K562 (cell line): ENCODE results near the gene ZSCAN26. TPM values are rescaled to one million over a fixed set of nuclear protein-coding genes. Genes with fewer than 3 reads are reported as not detected.

Experiments
- ATF2 ChIP-seq: sonication (generic); formaldehyde crosslinking; IDR thresholded peaks from 2 replicates; pipeline ENCODE4 v1.8.1; 2022; ENCODE audit warnings: missing genetic modification reagents
- C11orf30 ChIP-seq: fragments of 450-650 bp; IDR thresholded peaks from 2 replicates; pipeline ENCODE4 v1.6.1; 2016; ENCODE audit warnings: low read depth, mild to moderate bottlenecking
- CBFA2T3 ChIP-seq: fragments of 450-650 bp; IDR thresholded peaks from 2 replicates; pipeline ENCODE4 v1.6.1; 2017
- CCNT2 ChIP-seq: IDR thresholded peaks from 2 replicates; pipeline ENCODE4 v1.6.1; 2011; ENCODE audit warnings: borderline replicate concordance, low read depth, mild to moderate bottlenecking, moderate library complexity, mixed read lengths, low read length; ENCODE audit not compliant: insufficient read length; ENCODE audit errors: extremely low read depth
- CHD1 ChIP-seq: fragments of 200-600 bp; sonication (generic); IDR thresholded peaks from one replicate; pipeline ENCODE4 v1.6.1; 2012; ENCODE audit warnings: mild to moderate bottlenecking, moderate library complexity, low read length, inconsistent platforms
- DNMT1 ChIP-seq: fragments of 450-650 bp; IDR thresholded peaks from 2 replicates; pipeline ENCODE4 v1.6.1; 2016; ENCODE audit warnings: antibody characterized with exemption, mild to moderate bottlenecking
- DPF2 ChIP-seq: fragments of 450-650 bp; IDR thresholded peaks from 2 replicates; pipeline ENCODE4 v1.6.1; 2016
- GATAD2A ChIP-seq: fragments of 450-650 bp; IDR thresholded peaks from 2 replicates; pipeline ENCODE4 v1.6.1; 2017
- HDAC1 ChIP-seq, 2 experiments: fragments of 450-650 bp; IDR thresholded peaks; 2 replicates each; pipeline ENCODE4 v1.6.1; 2016 to 2017; ENCODE audit warnings: inconsistent platforms in 1 of 2, mild to moderate bottlenecking in 1 of 2, moderate library complexity in 1 of 2
- HMG20B ChIP-seq: fragments of 250-450 bp; sonication (Bioruptor Pico); IDR thresholded peaks from 2 replicates; pipeline ENCODE4 v1.5.0; 2021; ENCODE audit warnings: mild to moderate bottlenecking
- JUNB ChIP-seq: fragments of 450-650 bp; formaldehyde crosslinking; conservative IDR thresholded peaks from 2 replicates; pipeline ENCODE4 v1.4.0; 2020; ENCODE audit warnings: mild to moderate bottlenecking
- KDM4B ChIP-seq, 2 experiments: fragments of 450-650 bp in 1 of 2; sonication (generic) in 1 of 2; IDR thresholded peaks; 2 replicates each; pipeline ENCODE4 v1.6.1; 2016 to 2017; ENCODE audit warnings: borderline replicate concordance in 2 of 2, antibody characterized with exemption in 1 of 2, low read depth in 1 of 2, mild to moderate bottlenecking in 1 of 2
- LEF1 ChIP-seq: fragments of 450-650 bp; IDR thresholded peaks from 2 replicates; pipeline ENCODE4 v1.6.1; 2016; ENCODE audit warnings: mild to moderate bottlenecking
- NCOR1 ChIP-seq: fragments of 450-650 bp; IDR thresholded peaks from 2 replicates; pipeline ENCODE4 v1.6.1; 2016; ENCODE audit warnings: mild to moderate bottlenecking, moderate library complexity
- PKNOX1 ChIP-seq: fragments of 450-650 bp; IDR thresholded peaks from 2 replicates; pipeline ENCODE4 v1.6.1; 2016
- SMC3 ChIP-seq: conservative IDR thresholded peaks from 2 replicates; pipeline ENCODE4 v1.6.1; 2011; ENCODE audit warnings: low read depth, low read length, improper control_type of control experiment; ENCODE audit not compliant: insufficient read depth
- STAT5A ChIP-seq: IDR thresholded peaks from 2 replicates; pipeline ENCODE4 v1.6.1; 2012; ENCODE audit warnings: low read length, inconsistent platforms, borderline replicate concordance
- TAL1 ChIP-seq: fragments of 450-650 bp; IDR thresholded peaks from 2 replicates; pipeline ENCODE4 v1.6.1; 2016; ENCODE audit warnings: mild to moderate bottlenecking
- ZFPM2 ChIP-seq: fragments of 250-450 bp; sonication (Bioruptor Pico); IDR thresholded peaks from 2 replicates; pipeline ENCODE4 v1.5.1; 2022; ENCODE audit warnings: mild to moderate bottlenecking
- ZNF507 ChIP-seq: conservative IDR thresholded peaks from 2 replicates; pipeline ENCODE4 v1.6.1; 2017; ENCODE audit warnings: missing genetic modification characterization, missing compliant biosample characterization
- ZNF740 ChIP-seq, 3 experiments: fragments of 200-800 bp in 1 of 3; sonication (Bioruptor generic) in 1 of 3; sonication (generic) in 1 of 3; formaldehyde crosslinking in 1 of 3; IDR thresholded peaks; 2 replicates each; pipeline versions ENCODE4 v1.6.1 to v1.8.0; 2016 to 2022; ENCODE audit warnings: mild to moderate bottlenecking in 2 of 3, missing compliant biosample characterization in 2 of 3, missing genetic modification characterization in 2 of 3, missing genetic modification reagents in 1 of 3
- ZNF79 ChIP-seq: fragments of 250-450 bp; sonication (Bioruptor Pico); IDR thresholded peaks from 2 replicates; pipeline ENCODE4 v1.4.0; 2020; ENCODE audit warnings: low read depth, mild to moderate bottlenecking, moderate library complexity
- ZSCAN32 ChIP-seq: fragments of 450-650 bp; formaldehyde crosslinking; IDR thresholded peaks from 2 replicates; pipeline ENCODE4 v1.4.0; 2020; ENCODE audit warnings: mild to moderate bottlenecking, moderate library complexity
- polyA plus RNA-seq, 8 experiments: library from polyadenylated mRNA; depleted of rRNA in 4 of 8; stranded (reverse) in 5 of 8; unstranded in 3 of 8; fragments of >200 nt; fragmentation: Nextera tagmentation in 2 of 8; fragmentation: Illumina TruSeq in 1 of 8; extraction: Ambion mirVana in 2 of 8; extraction: Trizol in 1 of 8; gene quantifications; 2 replicates each; pipeline versions ENCODE4 v1.2.1 to v1.2.3, GENCODE V29; 2011 to 2014; ENCODE audit warnings: inconsistent platforms in 1 of 8, missing spikeins in 1 of 8
- total RNA-seq, 7 experiments: library from RNA; depleted of rRNA in 6 of 7; stranded (reverse); fragments of >200 nt in 6 of 7; fragmentation: Illumina TruSeq in 2 of 7; extraction: Trizol in 2 of 7; gene quantifications; 2 replicates each; pipeline versions ENCODE4 v1.2.1 to v1.2.3, GENCODE V29; 2011 to 2021; ENCODE audit warnings: low replicate concordance in 1 of 7
- TF ChIP-seq, protein P1 (sequence below): sonication (generic); formaldehyde crosslinking; IDR thresholded peaks from 2 replicates; pipeline ENCODE4 v1.8.0; 2022; ENCODE audit warnings: missing genetic modification reagents, mild to moderate bottlenecking, moderate library complexity, borderline replicate concordance
- TF ChIP-seq, protein P2 (sequence below): fragments of 200-800 bp; sonication (Bioruptor generic); IDR thresholded peaks from 2 replicates; pipeline ENCODE4 v1.6.1; 2017; ENCODE audit warnings: missing genetic modification characterization, missing compliant biosample characterization

ZSCAN26 gene
- total and polyA plus RNA-seq, 9 of the 15 experiments (the other 6 are each of a cell fraction or from before 2014, with no cell fraction given), result 5.9 to 14.2 (median 10.5) TPM

- TF ChIP-seq, protein P1, sequence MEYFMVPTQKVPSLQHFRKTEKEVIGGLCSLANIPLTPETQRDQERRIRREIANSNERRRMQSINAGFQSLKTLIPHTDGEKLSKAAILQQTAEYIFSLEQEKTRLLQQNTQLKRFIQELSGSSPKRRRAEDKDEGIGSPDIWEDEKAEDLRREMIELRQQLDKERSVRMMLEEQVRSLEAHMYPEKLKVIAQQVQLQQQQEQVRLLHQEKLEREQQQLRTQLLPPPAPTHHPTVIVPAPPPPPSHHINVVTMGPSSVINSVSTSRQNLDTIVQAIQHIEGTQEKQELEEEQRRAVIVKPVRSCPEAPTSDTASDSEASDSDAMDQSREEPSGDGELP (CRISPR knock-in tag), result no peak
- TF ChIP-seq CBFA2T3 (peak; percentile 44), SMC3 (no peak), GATAD2A (0 out of 2 replicates have a peak, but pooled peaks have one; percentile 39), JUNB (CRISPR knock-in tag) (no peak), HDAC1 (IDR thresholded peaks at IDR 0.05) (peak in 1 of 2 experiments; percentile 45; a peak in 1 of 4 replicates), KDM4B (IDR thresholded peaks at IDR 0.05; ENCODE audit: borderline replicate concordance in 2 of 2, low read depth in 1 of 2) (no peak), CCNT2 (peak; percentile 61), CHD1 (no peak), TAL1 (no peak), DPF2 (peak; percentile 96), ZSCAN32 (CRISPR knock-in tag) (no peak), ZNF740 (CRISPR knock-in tag; IDR thresholded peaks at IDR 0.05) (no peak), ZNF740 (tag; IDR thresholded peaks at IDR 0.05) (no peak), ZNF79 (CRISPR knock-in tag) (no peak), HMG20B (CRISPR knock-in tag) (no peak), DNMT1 (no peak), NCOR1 (peak; percentile 30; the same call in 1 of the 2 replicates), STAT5A (no peak), ATF2 (CRISPR knock-in tag) (no peak), LEF1 (no peak), PKNOX1 (peak; percentile 85), ZFPM2 (CRISPR knock-in tag) (0 out of 2 replicates have a peak, but pooled peaks have one; percentile 34), ZNF507 (tag) (no peak), C11orf30 (no peak)
- TF ChIP-seq, protein P2, sequence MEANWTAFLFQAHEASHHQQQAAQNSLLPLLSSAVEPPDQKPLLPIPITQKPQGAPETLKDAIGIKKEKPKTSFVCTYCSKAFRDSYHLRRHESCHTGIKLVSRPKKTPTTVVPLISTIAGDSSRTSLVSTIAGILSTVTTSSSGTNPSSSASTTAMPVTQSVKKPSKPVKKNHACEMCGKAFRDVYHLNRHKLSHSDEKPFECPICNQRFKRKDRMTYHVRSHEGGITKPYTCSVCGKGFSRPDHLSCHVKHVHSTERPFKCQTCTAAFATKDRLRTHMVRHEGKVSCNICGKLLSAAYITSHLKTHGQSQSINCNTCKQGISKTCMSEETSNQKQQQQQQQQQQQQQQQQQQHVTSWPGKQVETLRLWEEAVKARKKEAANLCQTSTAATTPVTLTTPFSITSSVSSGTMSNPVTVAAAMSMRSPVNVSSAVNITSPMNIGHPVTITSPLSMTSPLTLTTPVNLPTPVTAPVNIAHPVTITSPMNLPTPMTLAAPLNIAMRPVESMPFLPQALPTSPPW (CRISPR knock-in tag), result peak; percentile 25; the same call in 1 of the 2 replicates
These were observed 2.0 kb upstream of the ZSCAN26 start (continued) for GRCh38 chr6:28264834-28265401.
